SK-N-SH treated with all-trans-retinoic acid at 6 μM for 48 hours (cell line): Measurements from ENCODE around the gene FFAR2.

Experiments used
- ATAC-seq: fragments of 200-7000 bp; cut with Tn5 transposase; 3 replicates; pipeline ENCODE4 v1.9.1; 2020; ENCODE audit warnings: mild to moderate bottlenecking, moderate library complexity
- ARNTL ChIP-seq: fragments of 450-650 bp; formaldehyde crosslinking; IDR thresholded peaks from 2 replicates; pipeline ENCODE4 v1.5.0; 2020; ENCODE audit warnings: low read depth, mild to moderate bottlenecking, moderate library complexity, borderline replicate concordance
- BACH2 ChIP-seq: fragments of 250-450 bp; sonication (Bioruptor Pico); IDR thresholded peaks from 2 replicates; pipeline ENCODE4 v1.9.0; 2021; ENCODE audit warnings: mild to moderate bottlenecking, borderline replicate concordance
- CREB5 ChIP-seq: fragments of 250-450 bp; sonication (Bioruptor Pico); IDR thresholded peaks from 2 replicates; pipeline ENCODE4 v1.5.1; 2020; ENCODE audit warnings: low read depth, mild to moderate bottlenecking, moderate library complexity
- CSDC2 ChIP-seq: fragments of 250-450 bp; sonication (Bioruptor Pico); IDR thresholded peaks from 2 replicates; pipeline ENCODE4 v1.5.0; 2020; ENCODE audit warnings: mild to moderate bottlenecking, moderate library complexity
- CSRNP3 ChIP-seq: fragments of 250-450 bp; sonication (Bioruptor Pico); IDR thresholded peaks from 2 replicates; pipeline ENCODE4 v1.5.1; 2021; ENCODE audit warnings: mild to moderate bottlenecking, moderate library complexity
- ESRRG ChIP-seq: fragments of 250-450 bp; sonication (Bioruptor Pico); IDR thresholded peaks from 2 replicates; pipeline ENCODE4 v1.6.1; 2021; ENCODE audit warnings: mild to moderate bottlenecking
- GLIS3 ChIP-seq: fragments of 250-450 bp; sonication (Bioruptor Pico); IDR thresholded peaks from 2 replicates; pipeline ENCODE4 v1.5.0; 2020; ENCODE audit warnings: mild to moderate bottlenecking, moderate library complexity
- OSR1 ChIP-seq: fragments of 250-450 bp; sonication (Bioruptor Pico); IDR thresholded peaks from 2 replicates; pipeline ENCODE4 v1.8.0; 2022; ENCODE audit warnings: moderate library complexity, mild to moderate bottlenecking, inconsistent platforms
- POU6F1 ChIP-seq: fragments of 250-450 bp; sonication (Bioruptor Pico); IDR thresholded peaks from 2 replicates; pipeline ENCODE4 v1.8.0; 2021; ENCODE audit warnings: low read depth, mild to moderate bottlenecking, moderate library complexity, borderline replicate concordance
- PPARA ChIP-seq: fragments of 250-450 bp; sonication (Bioruptor Pico); IDR thresholded peaks from 2 replicates; pipeline ENCODE4 v1.5.0; 2020; ENCODE audit warnings: mild to moderate bottlenecking, borderline replicate concordance
- RARB ChIP-seq: fragments of 250-450 bp; sonication (Bioruptor Pico); IDR thresholded peaks from 2 replicates; pipeline ENCODE4 v1.8.0; 2021; ENCODE audit warnings: mild to moderate bottlenecking, moderate library complexity
- SNAI2 ChIP-seq: fragments of 250-450 bp; sonication (Bioruptor Pico); IDR thresholded peaks from 2 replicates; pipeline ENCODE4 v1.5.0; 2020; ENCODE audit warnings: mild to moderate bottlenecking, moderate library complexity
- TCF4 ChIP-seq: fragments of 250-450 bp; sonication (Bioruptor Pico); IDR thresholded peaks from 2 replicates; pipeline ENCODE4 v1.8.0; 2021; ENCODE audit warnings: mild to moderate bottlenecking, moderate library complexity, borderline replicate concordance
- TSHZ2 ChIP-seq: fragments of 250-450 bp; sonication (Bioruptor Pico); IDR thresholded peaks from 2 replicates; pipeline ENCODE4 v1.5.0; 2020; ENCODE audit warnings: mild to moderate bottlenecking, moderate library complexity
- ZC3H10 ChIP-seq: fragments of 250-450 bp; sonication (Bioruptor Pico); IDR thresholded peaks from 2 replicates; pipeline ENCODE4 v1.5.1; 2021; ENCODE audit warnings: mild to moderate bottlenecking, moderate library complexity
- ZFP3 ChIP-seq: fragments of 250-450 bp; sonication (Bioruptor Pico); IDR thresholded peaks from 2 replicates; pipeline ENCODE4 v1.5.0; 2020; ENCODE audit warnings: mild to moderate bottlenecking, moderate library complexity
- ZFP30 ChIP-seq: fragments of 450-650 bp; formaldehyde crosslinking; IDR thresholded peaks from 2 replicates; pipeline ENCODE4 v1.5.0; 2022; ENCODE audit warnings: mild to moderate bottlenecking, moderate library complexity
- ZNF565 ChIP-seq: fragments of 450-650 bp; formaldehyde crosslinking; conservative IDR thresholded peaks from 2 replicates; pipeline ENCODE4 v1.5.0; 2020; ENCODE audit warnings: low read depth, mild to moderate bottlenecking, moderate library complexity
- ZNF70 ChIP-seq: fragments of 450-650 bp; formaldehyde crosslinking; IDR thresholded peaks from 2 replicates; pipeline ENCODE4 v1.5.0; 2020; ENCODE audit warnings: mild to moderate bottlenecking, moderate library complexity
- ZNF8 ChIP-seq: fragments of 450-650 bp; formaldehyde crosslinking; IDR thresholded peaks from 2 replicates; pipeline ENCODE4 v1.5.0; 2020; ENCODE audit warnings: mild to moderate bottlenecking, moderate library complexity
- TF ChIP-seq, protein P1 (sequence below): fragments of 250-450 bp; sonication (Bioruptor Pico); IDR thresholded peaks from 2 replicates; pipeline ENCODE4 v1.8.0; 2020; ENCODE audit warnings: mild to moderate bottlenecking, moderate library complexity, borderline replicate concordance

Gene FFAR2

DNA sequence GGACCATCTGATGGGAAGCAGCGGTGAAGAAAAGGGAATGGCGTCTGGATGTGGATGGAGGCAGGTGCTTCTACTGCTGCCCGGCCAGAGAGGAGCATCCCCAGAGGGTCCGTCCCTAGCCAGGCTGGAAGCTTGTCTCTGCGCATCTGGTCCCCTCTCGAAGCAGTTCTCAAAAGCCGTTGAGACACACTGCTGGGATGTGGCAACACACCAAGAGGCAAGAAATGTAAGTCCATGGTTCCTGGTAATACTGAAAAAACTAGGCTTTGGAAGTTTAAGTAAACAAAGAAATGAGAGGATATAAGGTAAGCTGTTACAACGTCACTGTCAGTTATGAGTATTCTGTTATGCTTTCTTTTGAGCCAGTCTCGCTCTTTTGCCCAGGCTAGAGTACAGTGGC is 15.1 kb upstream of the FFAR2 start:
- no peak for ATAC-seq
- TF ChIP-seq, protein P1, sequence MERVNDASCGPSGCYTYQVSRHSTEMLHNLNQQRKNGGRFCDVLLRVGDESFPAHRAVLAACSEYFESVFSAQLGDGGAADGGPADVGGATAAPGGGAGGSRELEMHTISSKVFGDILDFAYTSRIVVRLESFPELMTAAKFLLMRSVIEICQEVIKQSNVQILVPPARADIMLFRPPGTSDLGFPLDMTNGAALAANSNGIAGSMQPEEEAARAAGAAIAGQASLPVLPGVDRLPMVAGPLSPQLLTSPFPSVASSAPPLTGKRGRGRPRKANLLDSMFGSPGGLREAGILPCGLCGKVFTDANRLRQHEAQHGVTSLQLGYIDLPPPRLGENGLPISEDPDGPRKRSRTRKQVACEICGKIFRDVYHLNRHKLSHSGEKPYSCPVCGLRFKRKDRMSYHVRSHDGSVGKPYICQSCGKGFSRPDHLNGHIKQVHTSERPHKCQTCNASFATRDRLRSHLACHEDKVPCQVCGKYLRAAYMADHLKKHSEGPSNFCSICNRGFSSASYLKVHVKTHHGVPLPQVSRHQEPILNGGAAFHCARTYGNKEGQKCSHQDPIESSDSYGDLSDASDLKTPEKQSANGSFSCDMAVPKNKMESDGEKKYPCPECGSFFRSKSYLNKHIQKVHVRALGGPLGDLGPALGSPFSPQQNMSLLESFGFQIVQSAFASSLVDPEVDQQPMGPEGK (CRISPR knock-in tag), result no peak
- TF ChIP-seq ZNF8 (no peak), ZNF70 (CRISPR knock-in tag) (no peak), CSDC2 (no peak), OSR1 (CRISPR knock-in tag) (no peak), PPARA (CRISPR knock-in tag) (no peak), RARB (no peak), ZC3H10 (CRISPR knock-in tag) (no peak), ZNF565 (no peak), ZFP3 (CRISPR knock-in tag) (no peak), SNAI2 (CRISPR knock-in tag) (no peak), POU6F1 (CRISPR knock-in tag) (no peak), TSHZ2 (CRISPR knock-in tag) (no peak), ESRRG (CRISPR knock-in tag) (no peak), ARNTL (CRISPR knock-in tag) (no peak), BACH2 (CRISPR knock-in tag) (no peak)

DNA sequence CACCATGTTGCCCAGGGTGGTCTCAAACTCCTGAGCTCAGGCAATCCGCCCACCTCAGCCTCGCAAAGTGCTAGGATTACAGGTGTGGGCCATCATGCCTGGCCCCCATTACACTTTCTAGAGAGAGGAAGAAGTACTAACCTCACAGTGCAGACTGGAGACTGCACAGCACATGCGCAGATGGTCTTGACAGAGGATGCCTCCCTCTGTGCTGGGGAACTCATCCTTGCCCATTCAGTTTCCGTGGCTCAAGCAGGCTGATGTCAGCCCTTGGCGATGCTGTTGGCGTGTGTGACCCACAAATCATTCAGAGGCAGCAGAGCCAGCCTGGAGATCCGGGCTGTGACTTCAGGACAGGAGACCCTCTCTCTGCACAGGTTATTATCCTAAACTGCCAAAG is 14.6 kb upstream of the FFAR2 start:
- no peak for ATAC-seq

More for the DNA sequence above, 14.6 kb upstream of the FFAR2 start:
- TF ChIP-seq ZFP30, result no peak
- no peak for TF ChIP-seq TSHZ2 (CRISPR knock-in tag)
- TF ChIP-seq CSRNP3 (CRISPR knock-in tag), result no peak
- TF ChIP-seq ZFP3 (CRISPR knock-in tag), result no peak
- TF ChIP-seq TCF4 (CRISPR knock-in tag), result no peak
- TF ChIP-seq CREB5 (CRISPR knock-in tag), result no peak
- no peak for TF ChIP-seq ZNF8
- TF ChIP-seq ARNTL (CRISPR knock-in tag), result no peak
- no peak for TF ChIP-seq ESRRG (CRISPR knock-in tag)
- no peak for TF ChIP-seq ZC3H10 (CRISPR knock-in tag)
- no peak for TF ChIP-seq ZNF70 (CRISPR knock-in tag)
- TF ChIP-seq PPARA (CRISPR knock-in tag), result no peak
- TF ChIP-seq SNAI2 (CRISPR knock-in tag), result no peak
- no peak for TF ChIP-seq OSR1 (CRISPR knock-in tag)
- no peak for TF ChIP-seq ZNF565
- no peak for TF ChIP-seq CSDC2
- no peak for TF ChIP-seq BACH2 (CRISPR knock-in tag)
- no peak for TF ChIP-seq POU6F1 (CRISPR knock-in tag)
- no peak for TF ChIP-seq GLIS3
- TF ChIP-seq, protein P1 (CRISPR knock-in tag), result no peak
